HuH-7.5 (cell line): Measurements from ENCODE around the gene RAD23A.

ENCODE experiments used
- DNase-seq: peaks from one replicate; pipeline ENCODE4 v3.0.0; 2011; ENCODE audit warnings: low spot score

RAD23A gene

DNA sequence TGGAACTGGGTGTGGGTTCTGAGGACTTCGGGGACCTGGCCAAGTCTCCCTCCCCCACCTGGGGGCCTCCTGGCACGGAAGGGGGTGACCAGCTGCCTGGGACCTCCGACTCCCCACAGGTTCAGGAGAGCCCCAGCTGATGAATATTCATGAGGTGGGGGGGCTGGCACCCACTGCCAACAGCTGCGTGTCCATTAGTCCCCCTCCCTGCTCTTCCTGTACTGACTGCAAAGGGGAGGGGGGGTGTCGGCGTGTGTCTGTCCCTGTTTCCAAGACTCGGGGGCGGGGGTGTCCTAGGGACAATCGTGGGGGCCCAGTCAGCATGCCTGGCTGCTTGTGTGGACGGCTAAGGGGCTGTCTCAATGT, 39.0 kb downstream of the RAD23A start:
- DNase-seq, result no peak

DNA sequence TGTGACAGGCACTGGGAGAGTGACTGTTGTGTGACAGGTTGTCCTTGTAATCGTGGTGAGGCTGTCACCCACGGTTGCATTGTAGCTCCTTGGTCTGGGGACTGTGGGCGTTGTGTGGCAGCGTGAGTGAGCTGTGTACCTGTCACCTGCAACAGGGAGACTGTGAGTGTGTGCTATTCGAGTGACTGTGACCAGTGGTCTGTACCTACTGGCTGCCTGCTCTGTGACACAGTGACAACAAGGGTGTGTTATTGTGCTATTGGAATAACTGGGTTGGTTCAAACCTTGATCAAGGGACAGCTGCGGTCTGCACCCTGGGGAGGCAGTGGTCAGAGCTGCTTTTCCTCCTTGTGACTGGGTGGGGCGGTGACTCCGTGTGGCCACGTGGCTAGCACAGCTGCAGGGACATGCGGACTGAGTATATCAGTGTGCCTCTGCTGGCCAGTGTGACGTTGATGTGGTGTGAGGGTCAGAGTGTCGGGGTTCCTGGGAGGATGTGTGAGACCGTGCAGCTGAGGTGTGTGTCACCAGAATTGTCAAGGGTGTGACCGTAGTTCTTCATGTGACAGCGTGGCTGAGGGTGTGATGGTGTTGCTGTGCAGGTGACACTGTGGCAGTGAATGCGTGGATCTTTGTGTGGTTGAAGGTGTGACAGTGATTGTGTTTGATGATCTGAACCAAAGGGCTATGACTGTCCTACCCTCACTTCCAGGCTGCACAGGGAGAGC, 39.6 kb downstream of the RAD23A start:
- DNase-seq, result no peak

DNA sequence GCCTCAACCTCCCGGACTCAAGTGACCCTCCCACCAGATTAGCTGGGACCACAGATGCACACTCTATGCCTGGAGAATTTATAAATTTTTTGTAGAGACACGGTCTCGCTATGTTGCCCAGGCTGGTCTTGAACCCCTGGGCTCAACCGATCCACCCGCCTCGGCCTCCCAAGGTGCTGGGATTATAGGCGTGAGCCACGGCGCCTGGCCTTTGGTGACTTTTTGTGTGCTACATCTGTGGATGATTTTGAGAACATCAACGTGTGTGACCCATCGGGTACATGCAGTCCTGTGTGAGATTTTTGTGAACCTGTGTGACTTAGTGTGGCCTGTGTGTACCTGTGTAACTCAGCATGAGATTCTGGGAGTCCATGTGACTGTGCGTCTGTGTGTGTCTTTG, 41.1 kb downstream of the RAD23A start:
- no peak for DNase-seq

DNA sequence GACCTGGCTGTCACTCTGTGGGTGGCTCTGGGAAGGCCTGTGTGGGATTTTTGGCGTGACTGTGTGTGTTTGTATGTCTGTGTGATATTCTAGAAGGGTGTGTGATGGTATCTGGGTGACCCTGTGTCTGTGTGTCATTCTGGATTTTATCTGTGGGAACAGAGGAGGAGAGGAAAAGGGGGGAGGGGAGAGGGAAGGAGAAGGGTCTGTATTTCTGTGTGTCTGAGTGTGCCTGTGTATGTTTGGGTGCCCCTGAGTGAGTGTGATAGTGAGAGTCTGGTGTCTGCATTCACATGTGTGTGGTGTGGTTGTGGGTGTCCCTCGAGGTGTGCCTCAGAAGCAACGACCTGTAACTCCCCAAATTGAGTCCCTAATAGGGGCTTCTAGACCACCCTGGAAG, 41.5 kb downstream of the RAD23A start:
- DNase-seq, result no peak

DNA sequence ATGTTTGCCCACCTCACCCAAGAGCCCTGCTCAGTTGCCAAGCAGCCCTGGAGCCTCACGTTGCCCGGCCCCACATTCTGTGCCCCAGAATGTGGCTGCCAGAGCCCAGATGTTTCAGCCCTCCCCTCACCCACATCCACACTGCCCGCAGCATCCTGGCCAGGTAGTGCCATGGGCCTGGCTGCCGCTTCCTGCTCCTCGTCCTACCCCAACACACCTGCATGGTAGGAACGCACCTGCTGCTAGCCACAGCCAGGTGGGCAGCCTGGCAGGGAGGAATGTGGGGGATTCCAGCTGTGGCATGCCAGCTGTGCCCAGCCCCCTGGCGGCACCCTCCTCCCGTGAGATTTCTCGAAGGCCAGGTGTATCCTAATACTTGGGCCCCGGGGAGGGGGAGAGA, 42.1 kb downstream of the RAD23A start:
- DNase-seq, result no peak

DNA sequence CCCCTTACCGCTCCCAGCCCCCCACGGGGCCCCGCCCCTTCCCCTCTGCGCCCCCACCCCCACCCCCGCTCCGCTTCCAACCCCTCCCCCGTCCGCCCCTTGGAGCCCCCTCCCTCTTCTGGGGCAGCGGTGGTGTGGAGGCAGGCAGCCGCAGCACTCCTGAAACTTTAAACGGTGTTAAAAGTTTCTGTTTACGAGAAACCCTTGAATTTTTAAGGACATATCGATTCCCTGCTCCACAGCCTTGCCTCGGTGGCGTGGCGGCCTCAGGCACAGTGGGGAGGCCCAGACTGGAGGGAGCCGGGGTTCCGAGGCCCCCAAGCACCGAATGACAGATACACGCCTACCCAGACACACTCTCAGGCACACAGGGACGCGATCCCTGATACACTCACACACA, 44.8 kb downstream of the RAD23A start:
- no peak for DNase-seq

DNA sequence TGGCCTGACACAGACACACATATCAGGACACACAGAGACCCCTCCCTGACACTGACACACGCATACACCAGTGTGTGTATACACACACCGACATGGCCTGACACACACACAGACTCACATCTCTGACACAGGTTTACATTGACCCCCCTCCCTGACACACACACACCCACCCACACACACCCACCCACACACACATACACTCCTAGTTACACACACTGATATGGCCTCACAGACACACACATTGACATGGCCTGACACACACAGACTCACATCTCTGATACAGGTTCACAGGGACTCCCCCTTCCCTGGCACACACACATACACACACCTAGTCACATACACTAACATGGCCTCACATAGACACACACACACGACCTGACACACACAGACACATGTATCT, 45.2 kb downstream of the RAD23A start:
- DNase-seq, result no peak

DNA sequence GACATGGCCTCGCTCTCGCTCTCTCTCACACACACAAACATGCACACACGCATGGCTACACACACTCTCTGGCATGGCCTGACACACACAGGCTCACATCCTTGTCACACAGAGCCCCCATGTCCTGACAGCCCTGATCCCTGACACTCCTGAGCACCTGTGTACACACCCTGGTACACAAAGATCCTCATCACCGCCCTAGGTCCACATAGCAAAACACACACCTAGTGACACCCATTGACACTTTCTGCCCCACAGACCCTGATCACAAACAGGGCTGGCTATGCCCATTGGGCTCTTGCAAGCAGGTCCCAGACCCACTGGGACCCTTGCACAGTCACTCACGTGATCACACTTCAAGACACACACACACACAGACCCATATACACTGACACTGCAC, 45.6 kb downstream of the RAD23A start:
- DNase-seq, result no peak

DNA sequence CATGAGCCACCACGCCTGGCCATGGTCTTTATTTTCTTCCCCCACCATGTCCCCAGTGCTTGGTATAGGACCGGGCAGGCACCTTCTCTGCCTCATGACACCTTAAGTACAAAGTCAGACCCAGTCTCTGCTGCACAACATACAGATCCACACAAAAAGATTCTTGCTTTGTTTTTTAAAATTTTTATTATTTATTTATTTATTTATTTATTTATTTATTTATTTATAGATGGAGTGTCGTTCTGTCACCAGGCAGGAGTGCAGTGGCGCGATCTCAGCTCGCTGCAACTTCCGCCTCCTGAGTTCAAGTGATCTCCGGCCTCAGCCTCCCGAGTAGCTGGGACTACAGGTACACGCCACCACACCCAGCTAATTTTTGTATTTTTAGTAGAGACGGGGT, 47.1 kb downstream of the RAD23A start:
- no peak for DNase-seq

DNA sequence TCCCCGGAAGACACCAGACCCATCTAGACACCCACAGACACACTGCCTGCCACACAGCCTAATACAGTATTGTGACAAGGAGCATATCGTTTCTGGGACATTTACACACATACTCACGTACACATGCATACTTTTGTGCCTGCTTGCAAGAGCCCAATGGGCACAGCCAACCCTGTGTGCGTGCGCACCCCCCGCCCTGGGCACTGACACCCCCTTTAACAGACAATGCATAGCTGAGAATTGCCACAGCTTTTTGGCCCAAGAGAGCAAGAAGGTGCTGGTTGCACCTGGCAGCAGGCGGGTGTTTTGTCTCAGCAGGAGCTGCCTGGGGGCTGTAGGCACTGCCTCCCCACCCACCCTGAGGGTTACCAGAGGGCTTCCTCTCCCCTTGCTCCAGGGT, 47.9 kb downstream of the RAD23A start:
- DNase-seq, result no peak

DNA sequence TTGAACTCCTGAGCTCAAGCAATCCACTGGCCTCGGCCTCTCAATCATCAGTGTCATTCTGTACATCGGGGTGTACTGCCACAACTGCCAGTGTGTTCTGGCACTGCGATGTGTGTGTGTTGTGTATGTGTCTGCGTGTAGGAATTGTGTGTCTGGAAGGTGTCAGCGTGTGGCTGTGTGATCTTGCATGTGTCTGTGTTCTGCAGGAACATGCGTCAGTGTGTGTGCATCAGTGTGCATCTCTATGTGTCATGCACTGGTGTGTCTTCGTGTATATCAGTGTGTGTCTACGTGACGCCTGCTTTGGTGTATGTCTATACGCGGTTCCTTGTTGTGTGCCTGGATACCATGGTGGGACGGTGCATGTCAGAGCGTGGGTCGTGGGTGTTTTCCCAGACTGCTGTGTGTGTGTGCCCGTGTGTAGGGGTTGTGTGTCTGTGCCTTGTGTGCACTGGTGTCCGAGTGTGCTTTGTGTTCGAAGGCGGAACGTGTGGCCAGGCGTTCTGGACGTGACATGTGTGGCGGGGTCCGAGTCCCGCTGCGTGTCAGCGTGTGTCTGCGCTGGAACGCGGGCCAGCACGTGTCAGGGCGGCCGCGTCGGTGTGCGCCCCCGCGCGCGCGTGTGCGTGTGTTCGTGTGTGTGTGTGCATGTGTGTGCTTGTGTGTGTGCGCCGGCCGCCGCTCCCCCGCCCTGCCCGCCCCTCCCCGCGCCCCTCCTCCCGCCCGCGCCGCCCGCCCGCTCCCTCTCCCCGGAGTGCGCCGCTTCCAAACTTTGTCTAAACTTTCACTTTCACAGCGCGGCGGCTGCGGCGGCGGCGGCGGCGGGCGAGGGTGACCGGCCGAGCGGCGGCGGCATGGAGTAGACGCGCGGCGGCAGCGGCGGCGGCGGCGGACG, 49.3 kb downstream of the RAD23A start, which contains the start of gene NFIX:
Gene NFIX, plus strand, starts transcription at position 775 of the 895 bp plus-strand sequence. CDS start 363 bp downstream, outside the sequence.
- DNase-seq, result peak; percentile 84

DNA sequence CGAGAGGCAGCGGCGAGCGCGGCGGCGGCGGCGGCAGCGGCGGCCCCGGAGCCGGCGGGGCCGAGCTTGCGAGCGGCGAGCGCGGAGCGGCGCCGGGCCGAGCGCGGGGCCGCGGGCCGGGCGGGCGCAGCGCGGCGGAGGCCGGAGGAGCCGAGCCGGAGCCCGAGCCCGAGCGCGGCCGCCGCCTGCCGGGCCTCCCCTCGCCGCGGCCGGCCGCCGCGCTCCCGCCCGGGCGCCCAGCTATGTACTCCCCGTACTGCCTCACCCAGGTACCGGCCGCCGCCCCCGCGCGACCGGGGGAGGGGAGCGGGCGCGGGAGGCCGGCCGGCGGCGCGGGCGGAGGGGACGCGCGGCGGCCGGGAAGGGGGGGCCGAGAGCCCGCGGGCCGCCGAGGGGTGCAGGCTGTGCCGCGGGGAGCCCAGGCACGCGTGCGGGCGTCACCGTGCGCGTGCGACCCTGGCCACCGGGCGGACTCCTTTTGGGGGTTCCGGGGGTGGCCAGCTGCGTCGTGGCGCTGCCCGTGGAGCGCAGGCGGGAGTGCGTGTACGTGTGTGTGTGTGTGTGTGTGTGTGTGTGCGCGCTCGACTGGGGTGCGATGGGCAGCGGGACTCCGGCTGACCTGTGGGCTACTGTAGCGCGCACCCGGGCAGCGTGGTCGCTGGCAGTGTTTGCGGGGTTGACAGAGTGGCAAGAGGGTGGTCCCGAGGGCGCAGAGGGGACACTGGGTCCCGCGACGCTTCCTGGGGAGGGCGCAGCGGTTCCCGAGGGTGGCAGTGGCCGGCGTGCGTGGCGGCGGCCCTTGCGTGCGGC, 50.1 kb downstream of the RAD23A start:
- DNase-seq, result peak; percentile 79

DNA sequence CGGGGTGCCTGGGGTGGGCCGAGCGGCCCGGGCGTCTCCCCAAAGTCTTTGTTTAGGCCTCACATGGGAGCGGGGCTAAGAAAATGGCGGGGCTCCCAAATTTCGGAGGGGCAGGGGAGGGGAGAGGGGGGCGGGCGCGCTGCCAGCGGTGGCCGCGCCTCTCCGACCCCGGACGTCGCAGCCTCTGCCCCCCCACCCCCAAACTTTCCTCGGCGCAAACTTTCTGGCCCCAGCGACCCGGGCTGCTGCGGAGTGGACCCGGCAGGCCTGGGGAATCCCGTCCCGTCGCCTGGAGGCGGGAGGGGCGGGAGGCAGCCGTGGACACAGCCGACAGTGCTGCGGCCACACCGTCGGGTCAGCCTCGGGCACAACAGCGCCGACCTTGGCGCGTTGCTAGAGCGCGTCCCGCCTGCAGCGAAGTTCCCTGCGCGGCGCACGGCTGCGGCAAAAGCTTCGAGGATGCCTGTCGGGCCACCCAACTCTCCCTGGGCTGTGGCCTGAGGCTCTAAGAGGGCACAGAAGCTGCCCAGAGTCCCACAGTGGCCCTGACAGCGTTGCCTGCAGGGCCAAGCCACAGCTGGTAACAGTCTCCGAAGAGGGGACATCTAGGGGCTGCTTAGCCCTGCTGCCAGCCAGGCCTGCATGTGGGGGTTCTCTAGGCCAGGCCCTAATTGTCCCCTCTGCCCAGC, 50.9 kb downstream of the RAD23A start:
- DNase-seq, result peak; percentile 91

DNA sequence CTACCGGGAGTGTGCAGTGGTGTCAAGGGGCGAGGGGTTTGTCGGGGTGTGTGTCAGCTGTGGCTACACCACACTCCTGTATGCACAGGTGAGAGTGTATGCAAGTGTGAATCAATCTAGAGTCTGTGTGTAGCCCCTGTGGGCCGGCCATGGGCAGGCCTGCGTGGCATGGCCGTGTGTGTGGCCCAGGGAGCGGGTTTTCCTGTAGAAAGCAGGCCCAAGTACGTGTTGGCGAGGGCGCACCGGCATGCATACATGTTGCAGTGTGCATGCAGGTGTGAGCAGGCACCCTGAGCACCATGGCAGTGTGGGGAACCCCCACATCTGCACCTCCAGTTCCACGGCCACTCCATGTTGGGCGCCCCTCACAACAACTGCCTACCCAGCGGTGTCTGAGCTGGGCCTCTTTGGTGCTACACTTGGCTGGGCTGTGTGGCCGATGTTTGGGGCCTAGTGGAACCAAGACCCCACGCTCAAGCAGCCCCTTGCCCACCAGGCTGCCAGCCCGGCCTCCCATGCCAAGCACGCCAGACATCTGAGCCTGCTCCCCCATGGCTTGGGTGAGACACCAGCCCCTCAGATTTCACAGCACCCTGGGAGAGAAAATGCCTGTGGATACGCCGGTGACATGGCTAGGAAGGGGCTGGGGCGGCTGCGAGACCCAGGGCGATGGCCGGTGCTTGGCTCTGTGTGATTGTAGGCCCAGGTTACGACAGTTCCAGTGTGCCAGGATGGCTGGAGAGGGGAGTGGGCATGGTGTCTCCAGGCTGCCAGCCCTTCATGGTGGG, 51.7 kb downstream of the RAD23A start:
- DNase-seq, result no peak

DNA sequence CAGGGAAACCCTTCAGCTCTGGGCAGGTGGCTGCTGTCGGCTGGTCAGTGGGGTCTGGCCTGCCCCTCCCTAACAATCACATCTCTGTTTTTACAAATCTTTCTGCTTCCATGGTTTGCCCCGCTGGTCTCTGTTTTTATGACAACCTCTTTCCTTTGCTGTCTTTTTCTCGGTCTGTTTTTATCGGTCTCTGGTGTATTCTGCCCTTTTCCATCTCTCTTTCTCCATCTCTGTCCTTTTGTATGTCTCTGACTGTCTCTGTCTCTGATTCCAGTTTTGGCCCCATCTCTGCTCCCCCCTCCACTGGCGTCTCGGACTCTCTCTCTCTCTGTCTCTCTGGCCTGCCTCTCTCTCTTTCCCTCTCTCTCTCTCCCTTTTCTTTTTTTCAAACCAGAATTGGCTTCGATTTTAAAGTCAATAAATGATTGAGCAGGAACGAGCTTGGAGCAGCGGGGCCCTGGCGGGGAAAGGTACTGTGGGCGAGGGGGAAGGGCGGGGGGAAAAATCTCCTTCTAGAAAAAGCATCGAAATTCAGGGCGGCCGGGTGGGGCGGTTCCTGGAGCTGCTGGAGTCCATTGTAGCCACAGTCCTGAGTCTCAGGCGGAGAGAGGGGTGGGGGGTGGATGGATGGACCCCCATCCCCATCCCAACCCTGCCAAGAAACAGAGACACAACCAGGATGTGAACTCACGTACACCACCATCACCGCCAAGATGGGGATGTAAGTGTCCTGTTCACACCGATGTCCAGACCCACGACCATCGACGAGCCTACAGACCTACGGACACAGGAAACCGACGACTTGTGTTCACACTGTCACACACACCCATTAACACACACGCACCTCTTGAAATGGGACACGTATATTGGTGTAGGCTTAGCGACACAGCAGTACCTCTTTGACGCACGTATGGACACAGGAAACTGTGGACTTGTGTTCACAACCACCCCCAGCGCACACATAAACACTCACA, 52.6 kb downstream of the RAD23A start:
- DNase-seq, result no peak

DNA sequence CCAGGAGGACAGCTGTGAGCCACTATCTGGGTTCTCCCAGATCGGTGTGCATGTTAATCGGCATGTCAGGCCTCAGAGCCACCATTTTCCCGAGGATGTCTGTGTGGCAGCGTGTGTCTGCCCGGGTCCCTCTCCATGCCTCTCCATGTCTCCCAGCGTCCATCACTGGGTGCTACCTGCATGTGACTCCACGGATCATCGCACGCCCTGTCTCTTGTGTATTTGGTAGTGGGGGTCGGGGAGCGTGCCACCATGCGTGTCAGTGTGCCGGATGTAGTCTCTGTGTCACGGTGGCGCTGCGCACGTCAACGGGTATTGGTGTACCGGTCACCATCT, 55.5 kb downstream of the RAD23A start:
- no peak for DNase-seq

DNA sequence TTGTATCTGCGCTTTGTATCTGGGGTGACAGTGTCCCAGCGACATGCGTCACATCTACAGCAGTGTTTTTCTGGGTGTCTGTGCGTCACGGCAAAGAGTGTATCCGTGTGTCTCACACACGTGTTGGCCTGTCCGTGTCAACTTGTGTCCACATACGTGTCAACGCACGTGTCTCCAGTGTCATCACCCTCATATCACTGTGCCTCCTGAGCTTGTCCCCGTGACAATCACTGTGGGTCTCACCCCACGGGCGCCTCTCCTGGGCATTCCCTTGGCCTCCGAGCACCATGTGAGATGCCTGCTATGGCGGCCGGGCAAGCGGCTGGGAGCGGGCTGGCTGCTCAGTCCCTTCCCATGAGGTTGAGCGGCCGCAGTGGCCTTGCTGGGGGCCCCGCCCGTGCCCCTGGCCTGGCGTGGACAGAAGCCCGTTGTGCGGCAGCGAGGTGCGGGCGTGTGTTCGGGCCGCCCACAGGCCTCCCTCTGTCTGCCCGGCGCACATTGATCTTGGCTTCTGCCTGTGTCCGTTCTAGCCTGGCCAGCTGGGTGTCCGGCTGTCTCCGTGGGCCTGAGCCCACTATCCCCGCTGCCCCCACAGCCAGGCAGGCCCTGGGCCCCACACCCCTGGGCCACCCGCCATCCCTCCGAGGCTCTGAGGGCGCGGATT, 56.0 kb downstream of the RAD23A start:
- DNase-seq, result no peak

DNA sequence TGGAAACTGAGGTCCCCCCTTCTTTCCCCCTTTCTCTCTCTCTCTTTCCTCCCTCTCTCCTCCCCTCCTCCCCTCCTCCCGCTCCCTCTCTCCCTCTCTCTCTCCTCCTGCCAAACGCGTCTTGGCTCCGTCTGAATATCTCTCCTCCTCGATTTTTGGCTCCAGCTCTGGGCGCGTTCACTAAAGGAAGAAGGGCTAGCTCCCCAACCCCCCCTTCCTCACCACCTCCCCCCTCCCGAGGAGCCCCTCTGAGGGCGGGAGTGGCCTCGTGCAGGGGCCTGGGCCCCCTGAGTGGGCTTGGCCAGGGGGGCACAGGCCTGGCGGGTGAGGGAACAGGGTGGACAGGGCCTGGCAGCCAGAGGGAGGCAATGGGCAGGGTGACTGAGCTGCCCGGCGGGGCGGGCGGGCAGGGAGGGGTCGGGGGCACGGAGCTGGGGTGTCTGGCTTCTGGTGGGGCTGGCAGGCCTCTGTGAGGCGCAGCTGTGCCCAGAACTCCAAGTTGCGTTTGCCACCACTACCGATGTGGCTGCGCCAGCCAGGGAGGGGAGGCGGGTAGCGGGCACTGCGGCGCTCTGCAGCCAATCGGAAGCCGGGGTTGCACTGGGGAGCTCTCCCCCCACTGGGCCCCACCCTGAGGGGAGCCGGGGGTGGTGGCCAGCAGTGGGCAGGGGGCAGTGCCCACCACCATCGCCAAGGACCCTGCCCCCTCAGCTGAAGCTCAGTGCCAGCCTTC, 56.7 kb downstream of the RAD23A start:
- DNase-seq, result no peak

DNA sequence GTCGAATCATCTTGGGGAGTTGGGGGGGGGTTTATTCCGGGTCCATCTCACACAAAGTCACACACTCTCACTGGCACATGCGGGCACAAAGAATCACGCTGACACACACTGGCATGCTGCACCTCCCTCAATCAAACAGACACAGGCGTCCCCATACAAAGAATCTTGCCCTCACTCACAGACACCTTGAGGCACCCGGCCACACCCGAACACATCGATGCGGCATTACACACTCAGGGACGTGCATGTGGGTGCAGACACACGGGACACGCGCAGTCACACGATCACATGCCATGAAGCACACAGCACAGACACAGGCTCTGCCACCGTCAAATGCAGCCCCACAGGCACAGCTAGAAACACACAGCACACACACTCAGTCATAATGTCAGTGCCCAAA, 57.4 kb downstream of the RAD23A start:
- no peak for DNase-seq
